ENCODE measurements around the gene PHYKPL. TPM values are rescaled to one million over a fixed set of nuclear protein-coding genes. Genes with fewer than 3 reads are reported as not detected.

Gene PHYKPL
- total RNA-seq, 1 experiment from 2014 or later = 78.2 TPM

DNA sequence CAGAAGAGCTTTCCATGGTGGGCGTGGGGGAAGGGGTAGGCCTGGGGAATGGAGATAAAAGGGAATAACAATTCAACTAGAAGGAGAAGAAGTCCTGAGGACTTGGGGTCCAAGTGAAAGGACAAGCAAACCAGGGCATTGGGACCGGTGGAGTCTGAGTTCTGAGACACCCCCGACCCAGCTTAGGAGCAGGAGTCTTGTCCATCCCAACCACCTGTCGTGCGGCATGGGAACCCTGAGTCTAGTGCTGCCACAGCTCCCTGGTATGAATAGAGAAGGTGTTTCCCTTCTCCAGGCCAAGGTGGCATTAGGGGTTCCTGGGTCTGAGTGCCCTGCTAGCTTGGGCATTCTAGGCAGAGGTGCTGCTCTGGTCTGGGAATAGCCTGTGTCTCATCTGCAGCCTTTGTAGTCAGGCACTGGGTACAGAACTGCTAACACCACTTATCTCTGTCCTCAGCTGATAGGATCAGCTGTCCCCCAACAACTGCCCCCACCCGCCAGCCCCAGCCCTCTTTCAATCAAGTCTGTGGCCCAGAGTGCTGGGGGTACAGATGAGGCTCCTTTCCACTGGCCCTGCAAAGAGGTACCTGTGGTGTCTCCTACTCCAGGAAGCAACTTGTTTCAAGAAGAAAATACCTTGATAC lies 18.3 kb downstream of the PHYKPL start:
- peaks cover 8% of the 10 kb centered on the region for H3K36me3 ChIP-seq (ENCODE audit: control insufficient read depth, insufficient read depth, low read length)
- H3K4me3 Mint-ChIP-seq (ENCODE audit: unreplicated experiment) = no peak overlapping the region

DNA sequence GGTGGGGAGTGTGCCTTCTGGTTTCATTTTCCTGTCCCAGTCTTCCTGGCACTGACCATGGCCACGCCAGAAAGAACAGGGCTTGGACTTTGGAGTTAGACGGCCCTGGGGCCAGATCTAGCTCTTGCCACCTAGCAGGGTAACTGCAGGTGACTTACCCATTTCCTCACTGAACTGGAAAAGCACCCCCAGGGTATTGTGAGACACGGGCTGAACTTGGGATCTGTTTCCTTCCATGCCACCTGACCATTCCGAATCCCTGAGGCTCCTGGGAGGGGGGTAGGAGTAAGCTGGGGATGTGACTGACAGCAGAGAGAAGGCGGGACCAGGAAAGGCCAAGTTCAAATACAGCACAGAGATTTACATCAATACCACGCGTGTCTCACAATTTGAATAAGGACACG lies 18.9 kb downstream of the PHYKPL start:
- Mint-ChIP-seq H3K27ac (ENCODE audit: unreplicated experiment) (peak overlapping the region; percentile 18), H3K36me3 (ENCODE audit: insufficient read depth, unreplicated experiment) (peaks cover 98% of the 10 kb centered on the region), H3K4me1 (ENCODE audit: low read depth, unreplicated experiment) (peaks cover 7% of the 10 kb centered on the region), H3K4me3 (ENCODE audit: unreplicated experiment) (no peak overlapping the region), H3K9me3 (ENCODE audit: unreplicated experiment) (no peaks in the 10 kb centered on the region), H3K27me3 (ENCODE audit: insufficient read depth, unreplicated experiment) (no peaks in the 10 kb centered on the region)
- POLR2A ChIA-PET = interaction anchor here (1.1 kb wide), 1 partner anchor 9 kb away, joined by 7 read pairs; the partner anchor contains the start of gene HNRNPAB
- H3K36me3 ChIP-seq (ENCODE audit: control insufficient read depth, insufficient read depth, low read length) = peaks cover 11% of the 10 kb centered on the region
- H3K27me3 ChIP-seq (replicated peaks; ENCODE audit: control insufficient read depth, insufficient read depth, low read length) = no peaks in the 10 kb centered on the region
- TF ChIP-seq, protein P1, sequence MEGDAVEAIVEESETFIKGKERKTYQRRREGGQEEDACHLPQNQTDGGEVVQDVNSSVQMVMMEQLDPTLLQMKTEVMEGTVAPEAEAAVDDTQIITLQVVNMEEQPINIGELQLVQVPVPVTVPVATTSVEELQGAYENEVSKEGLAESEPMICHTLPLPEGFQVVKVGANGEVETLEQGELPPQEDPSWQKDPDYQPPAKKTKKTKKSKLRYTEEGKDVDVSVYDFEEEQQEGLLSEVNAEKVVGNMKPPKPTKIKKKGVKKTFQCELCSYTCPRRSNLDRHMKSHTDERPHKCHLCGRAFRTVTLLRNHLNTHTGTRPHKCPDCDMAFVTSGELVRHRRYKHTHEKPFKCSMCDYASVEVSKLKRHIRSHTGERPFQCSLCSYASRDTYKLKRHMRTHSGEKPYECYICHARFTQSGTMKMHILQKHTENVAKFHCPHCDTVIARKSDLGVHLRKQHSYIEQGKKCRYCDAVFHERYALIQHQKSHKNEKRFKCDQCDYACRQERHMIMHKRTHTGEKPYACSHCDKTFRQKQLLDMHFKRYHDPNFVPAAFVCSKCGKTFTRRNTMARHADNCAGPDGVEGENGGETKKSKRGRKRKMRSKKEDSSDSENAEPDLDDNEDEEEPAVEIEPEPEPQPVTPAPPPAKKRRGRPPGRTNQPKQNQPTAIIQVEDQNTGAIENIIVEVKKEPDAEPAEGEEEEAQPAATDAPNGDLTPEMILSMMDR (IDR thresholded peaks at IDR 0.05; ENCODE audit: insufficient read depth in 1 of 2, low read depth in 1 of 2, low read length in 1 of 2, severe bottlenecking in 1 of 2, unreplicated experiment in 1 of 2) = no peak
- no peaks in the 10 kb centered on the region for H3K4me1 ChIP-seq
- CTCF ChIA-PET = interaction anchor here (0.6 kb wide), 1 partner anchor 19 kb away, joined by 3 read pairs; the partner anchor contains the start of gene PHYKPL
- intact Hi-C loops (cut with micrococcal nuclease; ENCODE audit: unreplicated experiment) = no loop called here
- DNase-seq = no peak
- BruUV-seq (replicated peaks) = no TSS peak
- no peak overlapping the region for H3K4me3 ChIP-seq (ENCODE audit: low read depth, low read length)
- no peaks in the 10 kb centered on the region for H3K9me3 ChIP-seq

More for the DNA sequence above, 18.3 kb downstream of the PHYKPL start:
- ChIA-PET POLR2A (interaction anchor here (1.1 kb wide), 1 partner anchor 10 kb away, joined by 7 read pairs; the partner anchor contains the start of gene HNRNPAB), CTCF (no interaction called here)
- TF ChIP-seq, protein P1 (IDR thresholded peaks at IDR 0.05; ENCODE audit: insufficient read depth in 1 of 2, low read depth in 1 of 2, low read length in 1 of 2, severe bottlenecking in 1 of 2, unreplicated experiment in 1 of 2) = no peak
- no peaks in the 10 kb centered on the region for H3K27me3 Mint-ChIP-seq (ENCODE audit: insufficient read depth, unreplicated experiment)
- Histone ChIP-seq H3K4me3 (ENCODE audit: low read depth, low read length) (no peak overlapping the region), H3K4me1 (no peaks in the 10 kb centered on the region), H3K9me3 (no peaks in the 10 kb centered on the region), H3K27me3 (replicated peaks; ENCODE audit: control insufficient read depth, insufficient read depth, low read length) (no peaks in the 10 kb centered on the region)
- peaks cover 98% of the 10 kb centered on the region for H3K36me3 Mint-ChIP-seq (ENCODE audit: insufficient read depth, unreplicated experiment)
- peak overlapping the region; percentile 24 for H3K27ac Mint-ChIP-seq (ENCODE audit: unreplicated experiment)
- no peak for DNase-seq
- peaks cover 7% of the 10 kb centered on the region for H3K4me1 Mint-ChIP-seq (ENCODE audit: low read depth, unreplicated experiment)
- no TSS peak for BruUV-seq (replicated peaks)
- no peaks in the 10 kb centered on the region for H3K9me3 Mint-ChIP-seq (ENCODE audit: unreplicated experiment)
- intact Hi-C loops (cut with micrococcal nuclease; ENCODE audit: unreplicated experiment) = no loop called here

DNA sequence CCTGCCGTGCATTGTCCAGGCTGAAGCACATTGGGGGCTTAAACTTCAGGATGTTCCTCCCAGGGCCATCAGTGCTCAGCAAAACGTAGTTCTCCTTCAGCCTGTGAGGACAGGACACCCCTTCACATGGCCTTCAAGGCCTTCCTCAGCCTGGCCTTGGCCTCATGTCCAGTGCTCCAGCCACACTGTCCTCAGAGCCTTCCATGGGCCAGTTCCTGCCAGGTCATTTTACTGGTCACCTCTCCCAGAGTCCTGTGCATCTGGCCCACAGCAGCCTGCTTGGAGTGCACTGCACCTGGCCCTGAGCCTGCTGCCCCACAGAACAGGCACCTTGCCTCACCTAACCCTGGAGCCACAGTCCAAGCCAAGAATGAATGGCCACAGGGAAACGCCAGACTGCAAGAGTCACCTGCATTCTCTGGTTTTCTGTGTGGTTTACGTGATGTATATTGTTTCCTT lies 19.6 kb downstream of the PHYKPL start:
- H3K4me1 Mint-ChIP-seq (ENCODE audit: low read depth, unreplicated experiment) = peaks cover 7% of the 10 kb centered on the region
- H3K27me3 Mint-ChIP-seq (ENCODE audit: insufficient read depth, unreplicated experiment) = no peaks in the 10 kb centered on the region
- Histone ChIP-seq H3K9me3 (no peaks in the 10 kb centered on the region), H3K27me3 (replicated peaks; ENCODE audit: control insufficient read depth, insufficient read depth, low read length) (no peaks in the 10 kb centered on the region), H3K36me3 (ENCODE audit: control insufficient read depth, insufficient read depth, low read length) (peaks cover 11% of the 10 kb centered on the region), H3K4me1 (no peaks in the 10 kb centered on the region), H3K4me3 (ENCODE audit: low read depth, low read length) (no peak overlapping the region)
- no peak for DNase-seq
- BruUV-seq (replicated peaks) = no TSS peak
- no peak overlapping the region for H3K4me3 Mint-ChIP-seq (ENCODE audit: unreplicated experiment)
- TF ChIP-seq, protein P1 (IDR thresholded peaks at IDR 0.05; ENCODE audit: insufficient read depth in 1 of 2, low read depth in 1 of 2, low read length in 1 of 2, severe bottlenecking in 1 of 2, unreplicated experiment in 1 of 2) = no peak
- H3K27ac Mint-ChIP-seq (ENCODE audit: unreplicated experiment) = peak overlapping the region; percentile 18
- H3K36me3 Mint-ChIP-seq (ENCODE audit: insufficient read depth, unreplicated experiment) = peaks cover 98% of the 10 kb centered on the region
- ChIA-PET CTCF (interaction anchor here (0.6 kb wide), 1 partner anchor 19 kb away, joined by 3 read pairs; the partner anchor contains the start of gene PHYKPL), POLR2A (interaction anchor here (1.0 to 1.1 kb wide), 2 partner anchors 9 kb away, joined by 3 to 7 read pairs; partner anchors contain the start of gene HNRNPAB)
- H3K9me3 Mint-ChIP-seq (ENCODE audit: unreplicated experiment) = no peaks in the 10 kb centered on the region
- intact Hi-C loops (cut with micrococcal nuclease; ENCODE audit: unreplicated experiment) = no loop called here
